H1 (cell line): ENCODE results near the gene ACAT2. TPM values are rescaled to one million over a fixed set of nuclear protein-coding genes. Genes with fewer than 3 reads are reported as not detected.

Experiments
- CTCF ChIA-PET: fragments of 300-600 bp; sonication (Branson Sonifier 250); formaldehyde crosslinking; loops from one replicate; lab custom pipeline; 2021; ENCODE audit not compliant: partially characterized antibody; lab: Charles Lee
- POLR2A ChIA-PET: fragments of 300-600 bp; sonication (Branson Sonifier 250); formaldehyde crosslinking; loops from one replicate; lab custom pipeline; 2021; ENCODE audit warnings: inconsistent platforms; ENCODE audit not compliant: partially characterized antibody; lab: Charles Lee
- DNase-seq, 2 experiments: peaks; one replicate each; pipeline versions ENCODE4 v3.0.0 to v3.0.0-alpha.2; 2010 to 2022; ENCODE audit warnings: low spot score in 2 of 2, low read depth in 1 of 2, mixed read lengths in 1 of 2
- FAIRE-seq: peaks from 2 replicates; lab custom pipeline; 2011; peaks lifted over from hg19 to GRCh38; lab: Jason Lieb, UNC
- H2AFZ ChIP-seq: 2 replicates; pipeline ENCODE4 v1.8.1; 2012; ENCODE audit warnings: low read length, inconsistent platforms
- H2AK5ac ChIP-seq: 2 replicates; pipeline ENCODE4 v1.6.1; 2013; ENCODE audit warnings: low read depth, low read length
- H2BK120ac ChIP-seq: replicated peaks from 2 replicates; pipeline ENCODE3; 2013; ENCODE audit warnings: low read depth, low read length, inconsistent platforms
- H2BK12ac ChIP-seq: 2 replicates; pipeline ENCODE4 v1.6.1; 2013; ENCODE audit warnings: low read depth, low read length
- H2BK15ac ChIP-seq: 2 replicates; pipeline ENCODE4 v1.6.1; 2013; ENCODE audit warnings: low read length
- H2BK20ac ChIP-seq: 2 replicates; pipeline ENCODE4 v1.6.1; 2013; ENCODE audit warnings: low read length
- H2BK5ac ChIP-seq: 2 replicates; pipeline ENCODE4 v1.6.1; 2013; ENCODE audit warnings: low read depth, low read length
- H3K14ac ChIP-seq: 2 replicates; pipeline ENCODE4 v1.6.1; 2013; ENCODE audit warnings: inconsistent platforms; ENCODE audit not compliant: insufficient read length
- H3K18ac ChIP-seq: 2 replicates; pipeline ENCODE4 v1.6.1; 2013; ENCODE audit warnings: low read length; ENCODE audit errors: extremely low read depth
- H3K23ac ChIP-seq: 2 replicates; pipeline ENCODE4 v1.6.1; 2013; ENCODE audit warnings: inconsistent platforms; ENCODE audit not compliant: insufficient read length
- H3K23me2 ChIP-seq: 2 replicates; pipeline ENCODE4 v1.6.1; 2013; ENCODE audit warnings: low read depth, low read length
- H3K27ac ChIP-seq: 2 replicates; pipeline ENCODE4 v1.6.1; 2011; ENCODE audit warnings: low read depth, low read length, inconsistent platforms
- H3K27me3 ChIP-seq, 4 experiments: replicated peaks in 1 of 4; 1 replicate in 1 of 4; 2 replicates in 3 of 4; pipeline versions ENCODE4 v1.6.1 to v1.8.1; 2011 to 2013; ENCODE audit warnings: low read length in 3 of 4, mild to moderate bottlenecking in 3 of 4, inconsistent platforms in 2 of 4, mixed read lengths in 2 of 4, moderate library complexity in 1 of 4; ENCODE audit not compliant: control insufficient read depth in 3 of 4, insufficient read depth in 3 of 4; ENCODE audit errors: extremely low read depth in 1 of 4
- H3K36me3 ChIP-seq, 4 experiments: 2 replicates each; pipeline versions ENCODE4 v1.6.1 to v1.8.1; 2011 to 2013; ENCODE audit warnings: mild to moderate bottlenecking in 4 of 4, low read length in 3 of 4, moderate library complexity in 2 of 4, control low read depth in 1 of 4, inconsistent platforms in 1 of 4; ENCODE audit not compliant: insufficient read depth in 4 of 4, control insufficient read depth in 2 of 4
- H3K4ac ChIP-seq: replicated peaks from 2 replicates; pipeline ENCODE3; 2013; ENCODE audit warnings: low read length, low read depth, mixed read lengths, inconsistent platforms; ENCODE audit not compliant: insufficient read length
- H3K4me1 ChIP-seq, 4 experiments: replicated peaks in 1 of 4; 1 replicate in 1 of 4; 2 replicates in 3 of 4; pipeline versions ENCODE4 v1.6.1 to v1.8.1; 2011 to 2013; ENCODE audit warnings: low read length in 3 of 4, inconsistent platforms in 2 of 4, mixed read lengths in 1 of 4; ENCODE audit not compliant: insufficient read depth in 4 of 4, control insufficient read depth in 3 of 4
- H3K4me2 ChIP-seq, 2 experiments: 2 replicates each; pipeline versions ENCODE4 v1.6.1 to v1.8.1; 2011 to 2013; ENCODE audit warnings: low read depth in 2 of 2, low read length in 2 of 2, control low read depth in 1 of 2, inconsistent platforms in 1 of 2, mild to moderate bottlenecking in 1 of 2; ENCODE audit not compliant: insufficient read depth in 1 of 2
- H3K4me3 ChIP-seq, 4 experiments: fragments of 200-600, 300-600 bp in 1 of 4; sonication (generic), shearing (Covaris generic), sonication (Bioruptor Twin) in 1 of 4; 2 replicates each; pipeline versions ENCODE4 v1.5.1 to v1.8.1; 2011 to 2016; ENCODE audit warnings: low read length in 4 of 4, low read depth in 3 of 4, control low read depth in 2 of 4, inconsistent platforms in 2 of 4, mild to moderate bottlenecking in 2 of 4, mixed read lengths in 1 of 4, moderate library complexity in 1 of 4; ENCODE audit not compliant: insufficient read depth in 2 of 4; ENCODE audit errors: extremely low read depth in 1 of 4
- H3K56ac ChIP-seq: replicated peaks from 2 replicates; pipeline ENCODE3; 2013; ENCODE audit warnings: low read depth, mild to moderate bottlenecking, mixed read lengths, low read length, inconsistent platforms; ENCODE audit not compliant: insufficient read length
- H3K79me1 ChIP-seq: 2 replicates; pipeline ENCODE4 v1.6.1; 2013; ENCODE audit warnings: low read depth, low read length, control low read depth
- H3K79me2 ChIP-seq, 2 experiments: 2 replicates each; pipeline versions ENCODE4 v1.6.1 to v1.8.1; 2012 to 2013; ENCODE audit warnings: low read length in 2 of 2, mild to moderate bottlenecking in 2 of 2, inconsistent platforms in 1 of 2; ENCODE audit not compliant: insufficient read depth in 2 of 2, control insufficient read depth in 1 of 2
- H3K9ac ChIP-seq, 4 experiments: replicated peaks in 1 of 4; 1 replicate in 1 of 4; 2 replicates in 3 of 4; pipeline versions ENCODE4 v1.6.1 to v1.8.1; 2011 to 2013; ENCODE audit warnings: low read depth in 3 of 4, low read length in 3 of 4, control low read depth in 2 of 4, mild to moderate bottlenecking in 2 of 4, moderate library complexity in 2 of 4, inconsistent platforms in 1 of 4; ENCODE audit errors: extremely low read depth in 1 of 4
- H3K9me3 ChIP-seq, 2 experiments: 2 replicates each; pipeline versions ENCODE4 v1.6.1 to v1.8.1; 2012 to 2013; ENCODE audit warnings: mild to moderate bottlenecking in 2 of 2, moderate library complexity in 2 of 2, control low read depth in 1 of 2, inconsistent platforms in 1 of 2, low read depth in 1 of 2, low read length in 1 of 2, mixed read lengths in 1 of 2; ENCODE audit not compliant: insufficient read depth in 2 of 2
- H4K20me1 ChIP-seq, 2 experiments: replicated peaks in 1 of 2; 2 replicates each; pipeline versions ENCODE3 to v1.8.1; 2011 to 2013; ENCODE audit warnings: inconsistent platforms in 2 of 2, low read length in 2 of 2, mild to moderate bottlenecking in 1 of 2; ENCODE audit not compliant: insufficient read depth in 2 of 2, control insufficient read depth in 1 of 2
- H4K5ac ChIP-seq: 2 replicates; pipeline ENCODE4 v1.6.1; 2013; ENCODE audit warnings: low read length, low read depth, mixed read lengths, inconsistent platforms; ENCODE audit not compliant: insufficient read length
- H4K8ac ChIP-seq: 2 replicates; pipeline ENCODE4 v1.8.0; 2013; ENCODE audit warnings: mild to moderate bottlenecking, moderate library complexity, low read length, inconsistent platforms; ENCODE audit not compliant: insufficient read depth; ENCODE audit errors: extremely low read depth
- H4K91ac ChIP-seq: replicated peaks from 2 replicates; pipeline ENCODE3; 2013; ENCODE audit warnings: low read length, mixed read lengths, inconsistent platforms; ENCODE audit not compliant: insufficient read length
- BCL11A ChIP-seq, 2 experiments: IDR thresholded peaks; one replicate each; pipeline ENCODE4 v1.6.1; 2011; ENCODE audit warnings: low read depth in 2 of 2, low read length in 2 of 2, mild to moderate bottlenecking in 2 of 2
- CHD2 ChIP-seq: IDR thresholded peaks from 2 replicates; pipeline ENCODE4 v1.6.1; 2012; ENCODE audit warnings: low read length, improper control_type of control experiment
- CREB1 ChIP-seq: IDR thresholded peaks from 2 replicates; pipeline ENCODE4 v1.6.1; 2012; ENCODE audit warnings: inconsistent platforms
- EZH2 ChIP-seq: fragments of 200-600 bp; sonication (generic); IDR thresholded peaks from 2 replicates; pipeline ENCODE4 v1.7.1; 2012; ENCODE audit warnings: low read depth, mild to moderate bottlenecking, moderate library complexity, low read length, inconsistent platforms; ENCODE audit not compliant: severe bottlenecking
- RAD21 ChIP-seq, 2 experiments: IDR thresholded peaks in 1 of 2; conservative IDR thresholded peaks in 1 of 2; 2 replicates each; pipeline ENCODE4 v1.6.1; 2011; ENCODE audit warnings: low read depth in 2 of 2, low read length in 2 of 2, improper control_type of control experiment in 1 of 2, inconsistent platforms in 1 of 2, mild to moderate bottlenecking in 1 of 2, moderate library complexity in 1 of 2
- RBBP5 ChIP-seq: IDR thresholded peaks from 2 replicates; pipeline ENCODE4 v1.7.1; 2012; ENCODE audit warnings: low read depth, mild to moderate bottlenecking, inconsistent platforms, low read length, moderate library complexity, borderline replicate concordance
- SP2 ChIP-seq: IDR thresholded peaks from 2 replicates; pipeline ENCODE4 v1.6.1; 2012; ENCODE audit warnings: mild to moderate bottlenecking, low read length, inconsistent platforms
- TAF7 ChIP-seq: optimal IDR thresholded peaks from 2 replicates; pipeline ENCODE3; 2011; ENCODE audit warnings: low read depth, mild to moderate bottlenecking, inconsistent platforms, low read length, moderate library complexity, borderline replicate concordance
- polyA plus RNA-seq, 7 experiments: library from polyadenylated mRNA; depleted of rRNA in 3 of 7; stranded (reverse) in 5 of 7; unstranded in 2 of 7; fragments of >200 nt in 5 of 7; fragments of 200-250 nt in 2 of 7; gene quantifications; 1 replicate in 5 of 7; 2 replicates in 1 of 7; 4 replicates in 1 of 7; pipeline versions ENCODE4 v1.2.1 to v1.2.3, GENCODE V29; 2011 to 2013; ENCODE audit warnings: missing spikeins in 2 of 7, mixed read lengths in 2 of 7
- total RNA-seq: library from RNA; stranded (reverse); fragmentation: NEBNext Ultra II Directional; extraction: Animal tissue kit (Norgen Biotek cat#: 25700); gene quantifications from 2 replicates; pipeline ENCODE4 v1.2.1, GENCODE V29; 2021
- TF ChIP-seq, protein P1 (sequence below): IDR thresholded peaks from 2 replicates; pipeline ENCODE4 v1.6.1; 2011; ENCODE audit warnings: low read depth, mild to moderate bottlenecking, low read length; ENCODE audit not compliant: insufficient read depth

The ACAT2 gene
- total and polyA plus RNA-seq, 2 of the 8 experiments (the other 6 are each of a cell fraction or from before 2014, with no cell fraction given) = 61.6 to 166 TPM

DNA sequence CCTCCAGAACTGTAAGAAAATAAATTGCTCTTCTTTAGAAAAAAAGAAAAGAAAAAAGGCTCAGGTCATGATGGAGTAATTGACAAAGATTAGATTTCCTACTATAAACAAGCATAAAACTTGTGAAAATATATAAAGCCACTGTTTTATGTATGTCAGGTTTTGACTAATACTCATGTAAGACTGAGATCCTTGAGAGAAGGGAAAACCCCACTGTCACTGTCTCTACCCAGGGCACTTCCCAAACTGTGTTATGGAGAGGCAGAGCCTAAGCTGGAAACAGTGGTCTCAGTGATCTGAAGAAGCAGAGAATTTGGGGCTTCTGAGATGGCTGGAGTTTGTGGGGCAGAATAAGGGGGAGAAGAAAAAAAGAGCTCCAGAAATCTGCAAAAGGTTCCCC is 7.6 kb downstream of the ACAT2 start:
- CTCF ChIA-PET = interaction anchor here (1.1 kb wide), 1 partner anchor 19 kb away, joined by 3 read pairs; no protein-coding TSS in a partner anchor
- no peak for FAIRE-seq

More for the DNA sequence above, 7.6 kb downstream of the ACAT2 start:
- Histone ChIP-seq H2BK120ac (no peak overlapping the region), H3K23me2 (no peaks in the 10 kb centered on the region), H3K36me3 (peaks cover 16 to 90% (median 60%) of the 10 kb centered on the region in 4 experiments), H3K14ac (no peak overlapping the region), H3K4me2 (no peak overlapping the region), H3K4me3 (no peak overlapping the region), H2AFZ (no peak overlapping the region), H4K5ac (no peak overlapping the region), H4K20me1 (peaks cover 0 to 6% of the 10 kb centered on the region in 2 experiments), H4K8ac (no peak overlapping the region), H3K9me3 (no peaks in the 10 kb centered on the region), H4K91ac (no peak overlapping the region), H3K23ac (no peak overlapping the region), H2AK5ac (no peak overlapping the region), H2BK5ac (no peak overlapping the region), H2BK20ac (no peak overlapping the region), H3K4ac (no peak overlapping the region), H3K4me1 (no peaks in the 10 kb centered on the region), H3K27ac (no peak overlapping the region), H3K79me2 (0 out of 4 replicates have a peak, but pooled peaks cover 0 to 2% of the 10 kb centered on the region in 2 experiments), H3K27me3 (no peaks in the 10 kb centered on the region), H2BK12ac (no peak overlapping the region), H2BK15ac (no peak overlapping the region), H3K79me1 (peaks cover 4% of the 10 kb centered on the region; the same call in 1 of the 2 replicates), H3K9ac (no peak overlapping the region), H3K18ac (no peak overlapping the region), H3K56ac (no peak overlapping the region)
- no peak for DNase-seq
- TF ChIP-seq BCL11A (IDR thresholded peaks at IDR 0.05; ENCODE audit: low read depth in 2 of 2, low read length in 2 of 2) (no peak), CREB1 (no peak), EZH2 (no peak), RAD21 (IDR thresholded peaks at IDR 0.05 in 1 of 2, conservative IDR thresholded peaks at IDR 0.05 in 1 of 2; ENCODE audit: low read depth in 2 of 2, low read length in 2 of 2) (no peak), SP2 (no peak), TAF7 (no peak), RBBP5 (no peak), CHD2 (no peak)
- TF ChIP-seq, protein P1, sequence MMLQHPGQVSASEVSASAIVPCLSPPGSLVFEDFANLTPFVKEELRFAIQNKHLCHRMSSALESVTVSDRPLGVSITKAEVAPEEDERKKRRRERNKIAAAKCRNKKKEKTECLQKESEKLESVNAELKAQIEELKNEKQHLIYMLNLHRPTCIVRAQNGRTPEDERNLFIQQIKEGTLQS = no peak
- POLR2A ChIA-PET = interaction anchor here (0.9 to 1.3 kb wide), 4 partner anchors 9 to 78 kb away, joined by 3 to 4 read pairs (median 4); partner anchors contain the start of genes MRPL18 and WTAP
